PC-9 (cell line): ENCODE results near the gene B4GALT1.

Experiments
- EZH2 ChIP-seq: fragments of 200-600 bp; sonication (generic); IDR thresholded peaks from 2 replicates; pipeline ENCODE4 v1.8.0; 2017; ENCODE audit warnings: antibody characterized with exemption, low read depth
- TF ChIP-seq, protein P1 (sequence below): fragments of 200-600 bp; sonication (generic); conservative IDR thresholded peaks from 2 replicates; pipeline ENCODE4 v1.6.1; 2017; ENCODE audit warnings: mixed run types, antibody characterized with exemption, mild to moderate bottlenecking, moderate library complexity

DNA sequence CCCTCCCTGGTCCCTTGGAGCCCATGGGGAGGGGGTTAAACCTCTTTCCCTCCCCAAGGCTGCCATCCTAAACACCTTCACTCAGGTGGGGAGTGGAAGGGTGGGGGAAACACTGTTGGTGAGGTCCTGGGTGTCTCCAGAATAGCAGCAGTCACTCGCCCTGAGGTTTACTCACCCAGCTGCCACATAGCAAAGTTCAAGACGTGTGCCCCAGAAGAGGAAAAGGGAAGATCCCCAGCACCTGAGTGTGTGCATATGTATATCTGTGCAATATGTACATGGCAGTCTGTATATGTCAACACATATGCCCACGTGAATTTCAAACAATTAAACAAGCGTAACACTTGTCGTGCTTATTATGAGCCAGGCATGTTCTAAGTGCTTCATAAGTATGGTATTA is 59.4 kb downstream of the B4GALT1 start:
- TF ChIP-seq, protein P1, sequence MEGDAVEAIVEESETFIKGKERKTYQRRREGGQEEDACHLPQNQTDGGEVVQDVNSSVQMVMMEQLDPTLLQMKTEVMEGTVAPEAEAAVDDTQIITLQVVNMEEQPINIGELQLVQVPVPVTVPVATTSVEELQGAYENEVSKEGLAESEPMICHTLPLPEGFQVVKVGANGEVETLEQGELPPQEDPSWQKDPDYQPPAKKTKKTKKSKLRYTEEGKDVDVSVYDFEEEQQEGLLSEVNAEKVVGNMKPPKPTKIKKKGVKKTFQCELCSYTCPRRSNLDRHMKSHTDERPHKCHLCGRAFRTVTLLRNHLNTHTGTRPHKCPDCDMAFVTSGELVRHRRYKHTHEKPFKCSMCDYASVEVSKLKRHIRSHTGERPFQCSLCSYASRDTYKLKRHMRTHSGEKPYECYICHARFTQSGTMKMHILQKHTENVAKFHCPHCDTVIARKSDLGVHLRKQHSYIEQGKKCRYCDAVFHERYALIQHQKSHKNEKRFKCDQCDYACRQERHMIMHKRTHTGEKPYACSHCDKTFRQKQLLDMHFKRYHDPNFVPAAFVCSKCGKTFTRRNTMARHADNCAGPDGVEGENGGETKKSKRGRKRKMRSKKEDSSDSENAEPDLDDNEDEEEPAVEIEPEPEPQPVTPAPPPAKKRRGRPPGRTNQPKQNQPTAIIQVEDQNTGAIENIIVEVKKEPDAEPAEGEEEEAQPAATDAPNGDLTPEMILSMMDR = no peak
- TF ChIP-seq EZH2 = no peak
